GM12801 (cell line): ENCODE data around the gene CYBA.

ENCODE experiments used
- CTCF ChIP-seq: IDR thresholded peaks from one replicate; pipeline ENCODE4 v1.5.1; 2011; ENCODE audit warnings: control low read depth; ENCODE audit not compliant: insufficient read length; ENCODE audit errors: extremely low read depth

CYBA gene

DNA sequence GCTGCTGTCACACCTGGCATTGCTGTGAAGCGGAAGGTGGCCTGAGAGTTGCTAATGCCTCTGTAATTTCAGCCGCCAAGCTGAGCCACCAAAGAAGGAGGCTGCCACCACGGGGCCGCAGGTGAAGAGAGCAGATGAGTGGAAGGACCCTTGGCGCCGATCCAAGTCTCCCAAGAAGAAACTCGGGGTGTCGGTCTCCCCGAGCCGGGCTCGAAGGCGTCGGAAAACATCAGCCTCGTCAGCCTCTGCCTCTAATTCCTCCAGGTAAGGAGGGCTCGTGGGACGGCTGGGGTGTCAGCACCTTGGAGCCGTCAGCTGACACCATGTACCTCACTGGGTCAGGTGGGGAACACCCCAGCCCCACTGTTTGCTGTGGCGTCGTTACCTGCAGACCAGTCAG, 28.7 kb downstream of the CYBA start:
- TF ChIP-seq CTCF: no peak

DNA sequence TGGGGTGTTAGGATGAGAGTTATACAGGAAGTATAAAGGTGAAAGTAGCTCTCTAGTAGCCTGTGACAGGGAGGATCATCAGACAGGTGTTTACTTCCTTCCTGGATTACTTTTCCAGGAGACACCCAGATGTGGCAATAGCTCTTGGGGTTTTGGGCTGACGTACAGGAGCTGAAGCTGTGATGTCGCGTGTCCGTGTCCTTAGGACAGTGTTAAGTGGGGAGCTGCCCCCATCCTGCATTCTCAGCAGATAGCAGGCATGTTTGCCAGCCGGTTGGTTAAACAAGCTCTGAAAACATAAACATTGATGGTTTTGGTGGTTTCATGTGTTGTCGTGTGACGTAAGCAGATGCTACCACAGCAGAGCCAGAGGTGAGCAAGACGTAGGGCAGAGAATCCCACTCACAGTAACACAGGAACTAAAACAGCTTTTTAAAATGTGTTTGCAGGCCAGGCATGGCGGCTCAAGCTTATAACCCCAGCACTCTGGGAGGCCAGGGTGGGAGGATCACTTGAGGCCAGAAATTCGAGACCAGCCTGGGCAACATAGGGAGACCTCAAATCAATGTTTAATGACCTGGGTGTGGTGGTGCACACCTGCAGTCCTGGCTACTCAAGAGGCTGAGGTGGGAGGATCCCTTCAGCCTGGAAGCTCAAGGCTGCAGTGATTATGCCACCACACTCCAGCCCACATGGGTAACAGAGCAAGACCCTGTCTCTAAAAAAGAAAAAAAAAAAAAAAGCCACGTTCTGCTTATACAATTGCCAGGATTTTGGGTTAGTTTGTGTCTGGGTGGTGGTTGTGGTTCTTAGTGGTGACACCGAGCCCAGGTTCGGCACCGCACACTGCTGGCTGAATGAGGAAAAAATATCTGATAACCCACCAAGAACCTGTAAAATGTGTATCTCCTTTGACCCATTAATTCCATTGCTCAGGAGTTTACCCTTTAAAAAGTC, 30.7 kb downstream of the CYBA start:
- TF ChIP-seq CTCF: no peak

- TF ChIP-seq CTCF: no peak
These were observed 31.7 kb downstream of the CYBA start for GRCh38 chr16:88618956-88619667.

GRCh38 chr16:88618182-88618955, 32.5 kb downstream of the CYBA start:
- TF ChIP-seq CTCF: no peak

- no peak for TF ChIP-seq CTCF
These were observed 33.4 kb downstream of the CYBA start for GRCh38 chr16:88617268-88618031.

DNA sequence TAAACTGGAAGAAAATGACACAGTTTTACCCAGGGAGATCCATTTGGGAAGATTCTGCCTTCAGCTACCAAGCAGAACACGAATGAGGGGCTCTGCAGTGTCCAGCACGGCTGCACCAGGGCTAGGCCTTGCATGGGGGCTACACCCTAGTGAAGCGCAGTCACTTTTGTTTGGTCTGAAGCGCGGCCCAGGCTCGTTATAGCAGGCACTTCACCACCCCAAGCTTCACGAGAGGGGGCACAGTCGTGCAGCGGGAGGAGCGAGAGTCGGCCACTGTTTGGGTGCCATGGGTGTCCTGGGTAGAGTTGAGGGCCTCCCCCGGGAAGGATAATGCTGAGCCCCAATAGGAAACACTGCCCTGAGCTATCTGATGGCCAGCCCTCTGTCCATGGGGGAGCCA, 34.1 kb downstream of the CYBA start:
- no peak for TF ChIP-seq CTCF
